HG03520 (cell line): Measurements from ENCODE around the gene RNF121.
"Not testable (repeated sequence)": the region's sequence is repeated elsewhere in the genome, so short reads cannot be mapped to it uniquely, and the experiment has no call there.

Experiments used
- ATAC-seq: cut with Tn5 transposase; IDR thresholded peaks from one replicate; pipeline ENCODE4 v1.9.1; 2021; ENCODE audit warnings: mild to moderate bottlenecking, moderate library complexity; ENCODE audit not compliant: unreplicated experiment

Gene RNF121

GRCh38 chr11:71928737-71929443 lies at the start of gene RNF121:
Gene RNF121 (plus strand): TSS chr11:71929046. CDS start chr11:71929062, 16 bp downstream.
- ATAC-seq = peak; percentile 80

DNA sequence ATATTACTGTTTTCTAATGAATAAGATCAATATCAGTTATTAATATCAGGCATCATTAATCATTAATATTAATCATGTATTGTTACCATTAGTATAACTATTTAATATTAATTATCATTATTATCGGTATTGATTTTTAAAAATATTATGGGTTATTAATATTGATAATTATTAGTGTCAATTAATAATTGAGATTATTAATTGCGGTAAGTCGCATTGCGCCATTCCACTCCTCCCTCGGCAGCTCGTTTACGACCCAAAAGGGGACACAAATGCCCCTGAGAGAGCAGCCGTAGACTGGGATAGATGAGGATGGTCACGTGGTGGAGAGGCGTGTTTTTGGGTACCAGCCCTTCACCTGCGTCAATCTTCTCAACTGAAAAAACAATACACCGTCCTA lies 43.0 kb upstream of the RNF121 start:
- not testable (repeated sequence) for ATAC-seq

DNA sequence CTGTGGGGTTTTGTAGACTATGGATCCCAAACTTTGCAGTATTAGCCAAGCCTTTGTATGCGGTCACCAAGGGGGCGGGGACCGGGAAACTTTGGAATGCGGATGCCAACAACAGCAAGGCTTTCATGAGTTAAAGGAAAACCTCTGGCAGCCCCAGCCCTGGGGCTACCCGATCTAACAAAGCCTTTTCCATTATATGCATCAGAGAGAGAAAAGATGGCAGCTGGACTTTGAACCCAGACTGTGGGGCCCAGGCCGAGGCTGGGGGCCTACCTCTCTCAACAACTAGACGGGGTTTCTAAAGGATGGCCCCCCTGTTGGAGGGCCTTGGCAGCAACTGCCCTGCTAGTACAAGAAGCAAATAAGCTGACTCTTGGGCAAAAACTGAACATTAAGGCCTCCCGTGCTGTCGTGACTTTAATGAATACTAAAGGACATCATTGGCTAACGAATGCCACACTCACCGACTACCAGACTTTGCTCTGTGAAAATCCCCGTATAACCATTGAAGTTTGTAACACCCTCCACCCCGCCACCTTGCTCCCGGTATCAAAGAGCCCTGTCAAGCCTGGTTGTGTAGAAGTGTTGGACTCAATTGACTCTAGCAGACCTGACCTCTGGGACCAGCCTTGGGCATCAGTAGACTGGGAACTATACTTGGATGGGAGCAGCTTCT lies 40.4 kb upstream of the RNF121 start:
- not testable (repeated sequence) for ATAC-seq

- ATAC-seq = not testable (repeated sequence)
These were observed 39.5 kb upstream of the RNF121 start for GRCh38 chr11:71889181-71889872.

DNA sequence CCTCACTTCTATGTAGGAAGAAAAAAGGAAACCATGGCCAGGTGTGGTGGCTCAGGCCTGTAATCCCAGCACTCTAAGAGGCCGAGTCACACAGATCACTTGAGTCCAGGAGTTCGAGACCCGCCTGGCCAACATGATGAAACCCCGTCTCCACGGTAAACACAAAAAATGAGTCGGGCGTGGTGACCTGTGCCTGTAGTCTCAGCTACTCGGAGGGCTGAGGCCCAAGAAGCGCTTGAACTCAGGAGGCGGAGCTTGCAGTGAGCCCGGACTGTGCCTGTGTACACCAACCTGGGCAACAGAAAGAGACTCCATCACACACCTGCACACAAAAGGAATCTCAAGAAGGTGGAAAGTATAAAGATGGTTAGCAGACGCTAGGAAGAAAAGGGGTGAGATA lies 32.9 kb upstream of the RNF121 start:
- ATAC-seq = no peak

GRCh38 chr11:71901137-71901536 lies 27.7 kb upstream of the RNF121 start:
- not testable (repeated sequence) for ATAC-seq

- ATAC-seq = no peak
These were observed 20.6 kb upstream of the RNF121 start for GRCh38 chr11:71908218-71908617.

GRCh38 chr11:71910775-71911174 lies 18.1 kb upstream of the RNF121 start:
- not testable (repeated sequence) for ATAC-seq

- ATAC-seq = not testable (repeated sequence)
These were observed 17.4 kb upstream of the RNF121 start for GRCh38 chr11:71911321-71911985.

DNA sequence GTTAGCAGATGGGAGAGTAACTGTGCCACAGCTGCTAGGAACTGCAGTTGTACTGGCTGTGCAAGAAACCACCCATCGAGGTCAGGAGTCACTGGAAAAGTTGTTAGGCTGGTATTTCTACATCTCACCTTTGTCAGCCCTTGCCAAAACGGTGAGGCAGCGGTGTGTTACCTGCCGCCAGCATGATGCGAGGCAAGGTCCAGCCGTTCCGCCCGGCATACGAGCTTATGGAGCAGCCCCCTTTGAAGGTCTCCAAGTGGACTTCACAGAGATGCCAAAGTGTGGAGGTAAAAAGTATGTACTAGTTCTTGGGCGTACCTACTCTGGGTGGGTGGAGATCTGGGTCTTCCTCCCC lies 16.9 kb upstream of the RNF121 start:
- not testable (repeated sequence) for ATAC-seq

- ATAC-seq = no peak
These were observed 14.9 kb upstream of the RNF121 start for GRCh38 chr11:71913756-71914526.

GRCh38 chr11:71914617-71915189 lies 14.1 kb upstream of the RNF121 start:
- no peak for ATAC-seq

DNA sequence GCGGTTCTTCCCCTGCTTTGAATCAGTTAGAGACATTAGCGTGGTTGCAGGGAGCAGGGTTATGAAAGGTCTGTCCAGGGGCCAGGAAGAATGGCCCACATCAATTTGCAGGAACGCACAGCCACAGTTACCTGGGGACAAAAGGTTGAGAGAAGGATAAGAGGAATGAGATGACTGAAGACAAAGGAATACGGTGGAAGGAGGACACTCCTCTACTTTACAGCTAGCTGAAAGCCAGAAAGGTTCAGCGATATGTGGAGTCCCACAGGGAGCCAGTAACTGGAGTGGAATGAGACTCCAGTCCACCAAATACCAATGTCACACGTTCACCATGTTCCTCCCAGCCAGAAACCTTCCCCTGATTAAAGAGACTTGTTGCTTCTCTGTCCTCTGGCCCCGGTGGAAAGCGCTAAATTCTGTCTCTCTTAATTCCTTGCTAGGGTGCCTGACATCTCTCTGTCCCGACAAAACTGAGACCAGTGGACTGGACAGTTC lies 11.2 kb upstream of the RNF121 start:
- ATAC-seq = no peak

DNA sequence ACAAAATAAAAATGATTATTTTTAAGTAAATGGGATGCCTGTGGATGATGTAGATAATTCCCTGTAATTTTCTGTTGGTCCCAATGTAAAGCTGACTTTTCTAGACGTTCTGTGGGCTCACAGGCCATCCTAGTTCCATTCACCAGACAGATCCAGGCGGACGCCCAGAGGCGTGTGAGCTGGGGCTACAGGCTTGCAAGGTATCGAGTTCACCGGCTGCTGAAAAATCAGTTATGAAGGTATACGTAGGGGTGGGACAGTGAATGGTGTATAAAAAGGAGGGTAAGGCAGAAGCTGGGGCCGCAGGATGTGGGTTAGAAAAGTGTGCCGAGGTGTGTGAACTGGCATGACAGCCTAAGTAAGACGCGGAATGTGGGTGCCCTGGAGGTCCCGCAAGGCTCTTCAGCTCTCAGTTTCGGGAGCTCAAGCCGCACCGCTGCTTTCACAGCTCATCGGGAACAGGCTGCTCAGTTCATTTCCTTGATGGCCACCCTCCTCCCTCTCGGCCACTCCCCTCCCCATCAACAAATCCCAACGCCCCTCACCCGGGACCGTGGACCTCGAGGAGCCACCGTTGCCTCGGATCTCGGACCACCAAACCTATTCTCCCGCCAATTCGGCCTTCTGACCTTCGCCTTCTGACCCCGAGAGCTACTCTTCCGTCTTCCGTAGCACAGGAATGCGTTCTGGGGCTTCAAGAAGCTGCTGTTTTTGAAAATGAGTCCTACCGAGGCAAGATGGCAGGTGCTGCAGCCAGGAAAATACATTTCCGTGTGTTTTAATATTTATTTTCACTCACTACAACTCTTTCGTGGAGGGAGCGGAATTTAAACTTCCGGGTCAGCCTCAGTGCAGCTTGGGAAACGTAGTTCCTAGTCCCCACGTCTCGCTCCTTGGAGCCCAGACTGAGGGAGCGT lies 768 bp upstream of the RNF121 start, which contains the start of gene XNDC1N:
TSS of gene XNDC1N (minus strand) at position 775 of the 917 bp plus-strand sequence. CDS start 5,241 bp downstream, outside the sequence.
- ATAC-seq = peak; percentile 72

DNA sequence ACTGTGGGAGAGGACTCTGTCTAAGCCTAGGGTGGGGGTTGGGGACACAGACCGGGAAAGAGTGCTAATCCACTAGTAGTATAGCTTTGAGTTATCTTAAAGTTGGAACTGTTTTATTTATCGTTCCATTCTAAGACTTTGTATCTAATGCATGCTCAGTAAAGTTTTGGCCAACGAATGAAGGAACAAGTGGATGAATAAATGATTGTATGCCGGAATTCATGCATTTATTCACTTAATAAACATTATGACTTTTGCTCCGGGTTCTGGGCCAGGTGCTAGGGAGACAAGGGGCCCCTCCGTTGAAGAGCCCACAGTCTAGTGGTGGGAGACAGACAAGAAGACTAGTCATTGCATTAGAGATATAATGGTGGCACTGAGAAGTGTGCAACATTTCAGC lies 645 bp downstream of the RNF121 start:
- ATAC-seq = no peak

DNA sequence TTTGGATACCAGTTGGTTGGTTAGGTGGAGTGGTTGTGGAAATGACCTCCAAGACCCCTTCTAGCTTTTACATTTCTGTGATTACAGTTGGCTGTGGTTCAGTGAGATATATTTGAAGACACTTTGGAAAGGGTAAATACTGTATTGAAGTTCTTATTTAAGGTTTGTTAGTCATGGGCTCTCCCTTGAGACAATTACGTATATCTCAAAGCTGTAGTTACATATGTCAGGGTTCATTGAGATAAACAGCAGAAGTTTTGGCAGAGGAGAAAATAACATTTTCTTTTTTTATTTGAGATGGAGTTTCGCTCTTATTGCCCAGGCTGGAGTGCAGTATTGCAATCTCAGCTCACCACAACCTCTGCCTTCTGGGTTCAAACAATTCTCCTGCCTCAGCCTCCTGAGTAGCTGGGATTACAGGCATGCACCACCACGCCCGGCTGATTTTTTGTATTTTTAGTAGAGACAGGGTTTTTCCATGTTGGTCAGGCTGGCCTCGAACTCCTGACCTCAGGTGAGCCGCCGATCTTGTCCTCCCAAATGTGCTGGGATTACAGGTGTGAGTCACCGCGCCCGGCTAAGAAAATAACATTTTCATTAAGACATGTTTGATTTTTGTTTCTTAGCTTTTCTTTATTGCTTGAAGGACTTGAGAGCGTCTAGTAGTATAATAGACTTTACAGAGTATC lies 1.9 kb downstream of the RNF121 start:
- ATAC-seq = no peak

DNA sequence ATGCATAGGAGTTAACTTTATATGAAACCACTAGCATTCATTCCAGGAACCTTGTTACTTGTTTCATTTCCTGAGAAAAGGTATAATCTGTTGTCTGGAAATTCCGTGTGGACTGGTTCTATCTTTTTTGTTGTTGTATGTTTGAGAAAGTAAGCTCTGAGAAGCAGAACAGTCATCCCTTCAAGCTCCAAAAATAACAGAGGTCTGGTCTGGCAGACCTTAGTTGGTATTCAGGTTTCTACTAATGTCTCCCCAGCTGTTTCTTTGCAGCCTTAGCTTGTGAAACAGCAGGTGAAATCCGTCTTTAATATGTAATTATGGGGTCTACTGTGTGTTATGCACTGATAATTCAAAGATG lies 2.4 kb downstream of the RNF121 start:
- no peak for ATAC-seq

DNA sequence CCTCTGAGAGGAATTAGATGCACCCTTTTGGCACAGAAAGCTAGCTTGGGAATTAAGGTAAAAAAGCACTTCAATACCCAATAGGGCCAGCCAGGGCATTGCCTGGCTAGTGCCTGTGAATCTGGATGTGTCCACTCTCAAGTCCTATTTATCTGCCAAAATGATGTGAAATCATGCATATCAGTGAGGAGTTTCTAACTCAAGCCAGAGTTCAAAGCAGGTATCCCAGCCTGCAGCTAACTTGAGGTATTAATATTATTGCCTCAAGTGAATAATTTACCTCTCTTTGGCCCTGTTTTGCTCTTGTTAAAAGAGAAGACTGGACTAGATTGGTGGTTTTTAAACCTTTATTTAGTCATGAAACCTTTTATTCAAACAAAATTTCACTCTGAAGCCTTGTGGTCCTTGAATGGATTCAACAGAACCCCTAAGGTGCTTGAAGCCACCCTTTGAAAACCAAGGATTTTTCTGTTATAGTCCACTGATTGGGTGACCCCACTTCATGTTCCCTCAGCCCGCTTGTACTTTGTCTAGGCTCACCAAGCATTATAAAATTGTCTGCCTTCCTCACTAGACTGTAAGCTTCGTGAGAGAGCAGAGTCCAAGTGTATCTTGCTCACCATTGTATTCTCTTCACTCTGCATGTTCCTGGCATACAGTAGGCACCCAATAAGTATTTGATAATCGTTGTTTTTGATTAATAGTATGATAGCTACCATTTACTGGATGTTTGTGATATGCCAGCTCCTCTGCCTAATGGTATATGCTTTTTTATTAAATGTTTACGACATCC lies 4.5 kb downstream of the RNF121 start:
- ATAC-seq = no peak
